ENCODE measurements around the gene CPT2. TPM values are rescaled to one million over a fixed set of nuclear protein-coding genes. Genes with fewer than 3 reads are reported as not detected.
A peak's percentile ranks its signal among the peaks of the same experiment; 100 is the strongest.

Gene CPT2
- total and polyA plus RNA-seq, 2 of the 13 experiments (the other 11 are each of a cell fraction or from before 2014, with no cell fraction given), result 12.6 to 14.6 TPM

GRCh38 chr1:53196485-53197290 lies at the start of gene CPT2 (continued):
- no peak for TF ChIP-seq ZNF83 (CRISPR knock-in tag; IDR thresholded peaks at IDR 0.05; ENCODE audit: borderline replicate concordance)
- TF ChIP-seq TBX2 (CRISPR knock-in tag; IDR thresholded peaks at IDR 0.05; ENCODE audit: borderline replicate concordance), result peak; percentile 47; the same call in 1 of the 2 replicates
- TF ChIP-seq TFDP1 (CRISPR knock-in tag; IDR thresholded peaks at IDR 0.05; ENCODE audit: borderline replicate concordance), result peak; percentile 61; the same call in 1 of the 2 replicates
- no peak for TF ChIP-seq SMAD3 (CRISPR knock-in tag; IDR thresholded peaks at IDR 0.05)
- TF ChIP-seq ZNF468 (CRISPR knock-in tag; IDR thresholded peaks at IDR 0.05), result no peak
- peak; percentile 51; the same call in 1 of the 2 replicates for TF ChIP-seq ZBTB38 (CRISPR knock-in tag; IDR thresholded peaks at IDR 0.05)
- TF ChIP-seq MATR3 (CRISPR knock-in tag; IDR thresholded peaks at IDR 0.05), result no peak
- TF ChIP-seq BHLHE40 (IDR thresholded peaks at IDR 0.05; ENCODE audit: low read length), result no peak
- 0 out of 2 replicates have a peak, but pooled peaks have one; percentile 23 for TF ChIP-seq KDM5A (IDR thresholded peaks at IDR 0.05; ENCODE audit: borderline replicate concordance, low read length)
- TF ChIP-seq KLF13 (CRISPR knock-in tag; IDR thresholded peaks at IDR 0.05), result no peak
- no peak for TF ChIP-seq ARNT (IDR thresholded peaks at IDR 0.05)
- TF ChIP-seq HNF4G (IDR thresholded peaks at IDR 0.05; ENCODE audit: borderline replicate concordance, low read depth, low read length), result peak; percentile 11; the same call in 1 of the 2 replicates
- no peak for TF ChIP-seq HNF4G (CRISPR knock-in tag; IDR thresholded peaks at IDR 0.05; ENCODE audit: borderline replicate concordance, low read depth)
- TF ChIP-seq HDAC1 (CRISPR knock-in tag; IDR thresholded peaks at IDR 0.05), result 0 out of 2 replicates have a peak, but pooled peaks have one; percentile 33
- no peak for TF ChIP-seq NR3C1 (CRISPR knock-in tag; IDR thresholded peaks at IDR 0.05)
- TF ChIP-seq PAXIP1 (CRISPR knock-in tag; conservative IDR thresholded peaks at IDR 0.05), result peak; percentile 78
- no peak for TF ChIP-seq ZNF775 (CRISPR knock-in tag; IDR thresholded peaks at IDR 0.05; ENCODE audit: borderline replicate concordance)
- 0 out of 2 replicates have a peak, but pooled peaks have one; percentile 41 for TF ChIP-seq IRF2 (CRISPR knock-in tag; IDR thresholded peaks at IDR 0.05)
- no peak for TF ChIP-seq MAF1 (CRISPR knock-in tag; IDR thresholded peaks at IDR 0.05; ENCODE audit: borderline replicate concordance)
- TF ChIP-seq TAF15 (IDR thresholded peaks at IDR 0.05; ENCODE audit: low read depth, low read length, poor library complexity, severe bottlenecking), result peak; percentile 53
- no peak for TF ChIP-seq FOXO1 (CRISPR knock-in tag; IDR thresholded peaks at IDR 0.05)
- no peak for TF ChIP-seq ZNF160 (CRISPR knock-in tag; IDR thresholded peaks at IDR 0.05)
- peak; percentile 71 for TF ChIP-seq SRF (IDR thresholded peaks at IDR 0.05; ENCODE audit: low read depth, low read length)
- no peak for TF ChIP-seq MIER3 (CRISPR knock-in tag; IDR thresholded peaks at IDR 0.05; ENCODE audit: borderline replicate concordance)
- TF ChIP-seq ATAD3A (CRISPR knock-in tag; IDR thresholded peaks at IDR 0.05), result no peak
- peak; percentile 13; the same call in 1 of the 2 replicates for TF ChIP-seq ZSCAN31 (CRISPR knock-in tag; IDR thresholded peaks at IDR 0.05; ENCODE audit: low read depth)
